ENCODE data around the gene ADAMTSL3. TPM values are rescaled to one million over a fixed set of nuclear protein-coding genes. Genes with fewer than 3 reads are reported as not detected.

The ADAMTSL3 gene
- total and polyA plus RNA-seq, 2 of the 4 experiments (the other 2 are of a cell fraction), result under 0.01 to 0.02 TPM

DNA sequence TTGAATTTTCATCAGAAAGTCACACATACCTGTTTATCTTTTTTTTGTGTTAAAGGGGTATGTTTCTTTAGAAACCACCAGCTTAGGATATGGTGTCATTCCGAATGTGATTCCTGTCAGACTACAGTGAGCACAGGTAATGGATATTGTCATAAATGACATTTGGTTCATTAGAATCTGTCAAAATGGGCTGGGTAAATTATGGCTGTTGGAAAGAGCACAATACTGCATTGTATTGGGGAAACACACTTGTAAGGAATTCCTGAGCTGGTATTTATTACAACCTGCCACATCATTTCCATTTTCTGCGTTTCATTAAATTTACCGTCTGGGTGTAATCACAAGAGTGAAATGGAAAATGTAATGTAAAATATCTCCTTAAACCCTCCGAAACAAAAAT lies 78.8 kb downstream of the ADAMTSL3 start:
- no peak overlapping the region for H2AK9ac ChIP-seq (replicated peaks; ENCODE audit: low read depth, low read length, poor library complexity)
- no peak overlapping the region for H3K18ac ChIP-seq (ENCODE audit: low read depth, low read length)
- no peak overlapping the region for H3K4ac ChIP-seq (ENCODE audit: low read depth, low read length)
- H4K8ac ChIP-seq (ENCODE audit: low read depth in 2 of 2, low read length in 2 of 2), result no peak overlapping the region
- no peak overlapping the region for H3K4me3 ChIP-seq (ENCODE audit: insufficient read depth, low read depth, low read length)
- dilution Hi-C loops (cut with HindIII; ENCODE audit: low sequenced_read_pairs, unreplicated experiment) (no loop called here), intact Hi-C loops (cut with micrococcal nuclease) (no loop called here), in situ Hi-C loops (cut with MboI; ENCODE audit: low sequenced_read_pairs) (loop anchor here (10.0 kb wide), 1 partner anchor 292 kb away; no protein-coding TSS in a partner anchor)
- H3K4me1 ChIP-seq (ENCODE audit: control insufficient read depth, insufficient read depth, low read length), result no peaks in the 10 kb centered on the region
- no peak overlapping the region for H4K5ac ChIP-seq (ENCODE audit: low read depth, low read length)
- no peak overlapping the region for H3K14ac ChIP-seq (replicated peaks; ENCODE audit: low read depth, low read length)
- no peak overlapping the region for H3K4me2 ChIP-seq (ENCODE audit: low read depth, low read length)
- ChIA-PET CTCF (no interaction called here), POLR2A (ENCODE audit: unreplicated experiment) (no interaction called here)
- no peak for TF ChIP-seq RFX5 (IDR thresholded peaks at IDR 0.05; ENCODE audit: low read depth, low read length)
- TF ChIP-seq CEBPB (IDR thresholded peaks at IDR 0.05; ENCODE audit: low read depth, low read length), result no peak
- TF ChIP-seq CHD1 (IDR thresholded peaks at IDR 0.05; ENCODE audit: low read depth, low read length), result no peak
- TF ChIP-seq SMC3 (IDR thresholded peaks at IDR 0.05; ENCODE audit: low read depth, low read length), result no peak
- TF ChIP-seq MAZ (IDR thresholded peaks at IDR 0.05; ENCODE audit: borderline replicate concordance, low read depth, low read length), result no peak
- TF ChIP-seq MAFK (IDR thresholded peaks at IDR 0.05; ENCODE audit: low read depth, low read length), result no peak
- H3K27me3 ChIP-seq (ENCODE audit: control insufficient read depth, insufficient read depth, low read length), result no peaks in the 10 kb centered on the region
- no peak for ATAC-seq (ENCODE audit: low read depth)
- no peaks in the 10 kb centered on the region for H4K20me1 ChIP-seq (ENCODE audit: insufficient read depth, low read length)
- no peak overlapping the region for H2AFZ ChIP-seq (replicated peaks; ENCODE audit: low read length, poor library complexity)
- DNase-seq, result no peak
- H4K91ac ChIP-seq (ENCODE audit: insufficient read depth, low read depth, low read length), result no peak overlapping the region
- no peak overlapping the region for H3K27ac ChIP-seq (ENCODE audit: insufficient read depth, low read length)
- no CpG with 5 or more reads among the region's 4 CpGs for WGBS, 2 experiments (ENCODE audit: extremely low coverage in 2 of 2, insufficient read length in 1 of 2)
- no peak overlapping the region for H2BK20ac ChIP-seq (ENCODE audit: low read depth, low read length)
- H2BK5ac ChIP-seq (ENCODE audit: low read depth, low read length, poor library complexity, severe bottlenecking), result no peak overlapping the region
- BruUV-seq (replicated peaks), result no TSS peak
- no peaks in the 10 kb centered on the region for H3K36me3 ChIP-seq (ENCODE audit: control insufficient read depth, insufficient read depth, low read length)
- H3K79me1 ChIP-seq (ENCODE audit: low read depth in 1 of 2, low read length in 2 of 2), result no peaks in the 10 kb centered on the region
- H3K23ac ChIP-seq (ENCODE audit: low read depth, low read length), result no peak overlapping the region
- no peak overlapping the region for H2BK15ac ChIP-seq (ENCODE audit: low read depth, low read length)
- no peaks in the 10 kb centered on the region for H3K9me1 ChIP-seq (ENCODE audit: insufficient read depth, low read length)
- H2BK120ac ChIP-seq (ENCODE audit: low read depth, low read length), result no peak overlapping the region
- no peak overlapping the region for H2AK5ac ChIP-seq (ENCODE audit: low read depth, low read length)
- H3K9me3 ChIP-seq (ENCODE audit: control insufficient read depth, insufficient read depth, low read length), result no peaks in the 10 kb centered on the region
- no peak overlapping the region for H3K56ac ChIP-seq (ENCODE audit: extremely low read depth, insufficient read depth, low read length)
- no peak overlapping the region for H3K9ac ChIP-seq (ENCODE audit: low read depth, low read length)
